CD14-positive monocyte (primary cell): ENCODE measurements around the gene ZNF445. TPM values are rescaled to one million over a fixed set of nuclear protein-coding genes. Genes with fewer than 3 reads are reported as not detected.

Experiments
- DNase-seq, 3 donors: peaks; one replicate each; pipeline ENCODE4 v3.0.0-alpha.2; 2011 to 2022
- H2AFZ ChIP-seq: 2 replicates; pipeline ENCODE4 v1.6.0; 2012; ENCODE audit warnings: mild to moderate bottlenecking, low read depth, low read length, inconsistent platforms; ENCODE audit not compliant: insufficient read depth, poor library complexity, severe bottlenecking
- H3K27ac ChIP-seq, 2 donors: 1 replicate in 1 of 2; 2 replicates in 1 of 2; pipeline ENCODE4 v1.5.1; 2012 to 2013; ENCODE audit warnings: low read length in 2 of 2, control low read depth in 1 of 2, inconsistent platforms in 1 of 2, low read depth in 1 of 2, mild to moderate bottlenecking in 1 of 2
- H3K27me3 ChIP-seq, 2 donors: one replicate each; pipeline versions ENCODE4 v1.6.0 to v1.6.1; 2011 to 2013; ENCODE audit warnings: low read length in 2 of 2; ENCODE audit not compliant: control insufficient read depth in 2 of 2, insufficient read depth in 2 of 2
- H3K36me3 ChIP-seq, 2 donors: replicated peaks in 1 of 2; 1 replicate in 1 of 2; 2 replicates in 1 of 2; pipeline versions ENCODE4 v1.5.1 to v1.6.1; 2012 to 2013; ENCODE audit warnings: low read length in 2 of 2, control low read depth in 1 of 2, inconsistent platforms in 1 of 2, mild to moderate bottlenecking in 1 of 2; ENCODE audit not compliant: insufficient read depth in 2 of 2, control insufficient read depth in 1 of 2
- H3K4me1 ChIP-seq, 2 donors: 1 replicate in 1 of 2; 2 replicates in 1 of 2; pipeline versions ENCODE4 v1.5.1 to v1.6.1; 2012 to 2013; ENCODE audit warnings: low read length in 2 of 2, control low read depth in 1 of 2, inconsistent platforms in 1 of 2, mild to moderate bottlenecking in 1 of 2, moderate library complexity in 1 of 2; ENCODE audit not compliant: insufficient read depth in 2 of 2, control insufficient read depth in 1 of 2
- H3K4me2 ChIP-seq: replicated peaks from 2 replicates; pipeline ENCODE3; 2012; ENCODE audit warnings: low read length, moderate library complexity, mild to moderate bottlenecking; ENCODE audit not compliant: poor library complexity, severe bottlenecking; ENCODE audit errors: extremely low read depth
- H3K4me3 ChIP-seq, 3 experiments: fragments of 200-600 bp in 1 of 3; sonication (generic) in 1 of 3; replicated peaks in 1 of 3; 1 replicate in 2 of 3; 2 replicates in 1 of 3; pipeline ENCODE4 v1.5.1; 2011 to 2013; ENCODE audit warnings: low read length in 3 of 3, mild to moderate bottlenecking in 3 of 3, control low read depth in 2 of 3, low read depth in 2 of 3, inconsistent platforms in 1 of 3, moderate library complexity in 1 of 3
- H3K79me2 ChIP-seq: 2 replicates; pipeline ENCODE4 v1.6.0; 2012; ENCODE audit warnings: mild to moderate bottlenecking, control low read depth, inconsistent platforms, low read length, moderate library complexity; ENCODE audit not compliant: insufficient read depth
- H3K9ac ChIP-seq: 2 replicates; pipeline ENCODE4 v1.6.0; 2017; ENCODE audit warnings: low read length, mild to moderate bottlenecking; ENCODE audit not compliant: insufficient read depth, poor library complexity, severe bottlenecking
- H3K9me3 ChIP-seq, 2 donors: replicated peaks in 1 of 2; 1 replicate in 1 of 2; 2 replicates in 1 of 2; pipeline versions ENCODE4 v1.5.1 to v1.6.1; 2012 to 2013; ENCODE audit warnings: low read length in 2 of 2, control low read depth in 1 of 2; ENCODE audit not compliant: control insufficient read depth in 1 of 2, insufficient read depth in 1 of 2
- H4K20me1 ChIP-seq: 2 replicates; pipeline ENCODE4 v1.6.0; 2012; ENCODE audit warnings: mild to moderate bottlenecking, low read length, control low read depth, moderate library complexity; ENCODE audit not compliant: insufficient read depth
- H3K27ac Mint-ChIP-seq, 7 donors: one replicate each; pipeline ENCODE4 v1.8.0; 2020; ENCODE audit warnings: mild to moderate bottlenecking in 7 of 7, mixed read lengths in 7 of 7, moderate library complexity in 6 of 7, inconsistent platforms in 2 of 7
- H3K27me3 Mint-ChIP-seq, 3 donors: one replicate each; pipeline ENCODE4 v1.8.0; 2021 to 2022; ENCODE audit warnings: low read depth in 3 of 3, mild to moderate bottlenecking in 3 of 3, mixed read lengths in 3 of 3, moderate library complexity in 3 of 3, inconsistent platforms in 1 of 3
- H3K36me3 Mint-ChIP-seq, 2 donors: one replicate each; pipeline ENCODE4 v1.8.0; 2020; ENCODE audit warnings: mixed read lengths in 2 of 2, inconsistent platforms in 1 of 2, mild to moderate bottlenecking in 1 of 2
- H3K4me1 Mint-ChIP-seq: one replicate; pipeline ENCODE4 v1.8.0; 2020; ENCODE audit warnings: mild to moderate bottlenecking, mixed read lengths
- H3K4me3 Mint-ChIP-seq, 2 donors: one replicate each; pipeline ENCODE4 v1.8.0; 2020; ENCODE audit warnings: mild to moderate bottlenecking in 2 of 2, mixed read lengths in 2 of 2, moderate library complexity in 1 of 2
- H3K9me3 Mint-ChIP-seq, 7 donors: one replicate each; pipeline ENCODE4 v1.8.0; 2020 to 2022; ENCODE audit warnings: mixed read lengths in 7 of 7, mild to moderate bottlenecking in 6 of 7, moderate library complexity in 6 of 7, inconsistent platforms in 2 of 7
- CTCF ChIP-seq: fragments of 200-600 bp; IDR thresholded peaks from one replicate; pipeline ENCODE4 v1.8.0; 2022; ENCODE audit warnings: antibody characterized with exemption, mild to moderate bottlenecking
- WGBS: methylation state at CpG from one replicate; pipeline ENCODE4 v1.1.5; 2013; ENCODE audit warnings: missing lambda C conversion rate; ENCODE audit not compliant: insufficient coverage; 5-methylcytosine and 5-hydroxymethylcytosine counted together
- intact Hi-C, 2 donors: fragments of 100-400 bp; cut with micrococcal nuclease; formaldehyde crosslinking; loops; one replicate each; pipeline versions ENCODE4 v1.15.0 to v1.15.1; 2023
- polyA plus RNA-seq, 3 donors: library from polyadenylated mRNA; depleted of rRNA in 1 of 3; unstranded in 2 of 3; stranded (reverse) in 1 of 3; fragments of 300-500 nt in 2 of 3; fragments of >200 nt in 1 of 3; fragmentation: Illumina TruSeq in 2 of 3; gene quantifications; 1 replicate in 2 of 3; 2 replicates in 1 of 3; pipeline ENCODE4 v1.2.3, GENCODE V29; 2012 to 2021

Gene ZNF445
- polyA plus RNA-seq, 3 donors: 0.41 to 2.5 (median 1.1) TPM

- Mint-ChIP-seq H3K4me3 (no peak overlapping the region), H3K27ac (no peak overlapping the region)
- WGBS: 100% methylated on average over 1 of the region's 2 CpGs
These were observed 1.2 kb upstream of the ZNF445 start for GRCh38 chr3:44478606-44479094.

GRCh38 chr3:44478055-44478468, 592 bp upstream of the ZNF445 start:
- TF ChIP-seq CTCF: no peak
- no peaks in the 10 kb centered on the region for H3K27me3 ChIP-seq
- Mint-ChIP-seq H3K4me1 (peaks cover 28% of the 10 kb centered on the region), H3K27me3 (peaks cover 1 to 4% (median 2%) of the 10 kb centered on the region in 3 donors), H3K27ac (peak overlapping the region in 2 of 7 donors; percentile 47 to 66), H3K36me3 (peaks cover 0 to 3% of the 10 kb centered on the region in 2 donors), H3K9me3 (peaks cover 0 to 5% (median 0%) of the 10 kb centered on the region in 7 donors), H3K4me3 (peak overlapping the region; percentile 92 to 97)
- intact Hi-C loops: loop anchor here (5.0 kb wide), 2 partner anchors 34 to 36 kb away; no protein-coding TSS in a partner anchor
- H3K9me3 ChIP-seq: no peaks in the 10 kb centered on the region
- peaks cover 16 to 28% of the 10 kb centered on the region in 2 donors for H3K4me1 ChIP-seq
- H3K27ac ChIP-seq: peak overlapping the region in 1 of 2 donors; percentile 68
- no peak overlapping the region for H3K9ac ChIP-seq
- peak in 1 of 3 donors; percentile 3 for DNase-seq
- peaks cover 7% of the 10 kb centered on the region for H4K20me1 ChIP-seq
- H3K36me3 ChIP-seq: no peaks in the 10 kb centered on the region
- peak overlapping the region; percentile 89 for H3K4me2 ChIP-seq
- 90% methylated on average over 2 of the region's 4 CpGs for WGBS
- peak overlapping the region; percentile 51 to 83 (median 55) for H3K4me3 ChIP-seq
- peaks cover 42% of the 10 kb centered on the region for H3K79me2 ChIP-seq
- peak overlapping the region; percentile 99 for H2AFZ ChIP-seq

More at GRCh38 chr3:44478606-44479094, 1.2 kb upstream of the ZNF445 start:
- peaks cover 0 to 5% (median 0%) of the 10 kb centered on the region in 7 donors for H3K9me3 Mint-ChIP-seq
- Histone ChIP-seq H3K4me1 (peaks cover 16 to 28% of the 10 kb centered on the region in 2 donors), H3K79me2 (peaks cover 37% of the 10 kb centered on the region), H3K27me3 (no peaks in the 10 kb centered on the region), H4K20me1 (peaks cover 6% of the 10 kb centered on the region), H3K4me3 (no peak overlapping the region), H3K9ac (no peak overlapping the region), H3K36me3 (no peaks in the 10 kb centered on the region), H3K27ac (no peak overlapping the region), H3K9me3 (no peaks in the 10 kb centered on the region), H3K4me2 (no peak overlapping the region), H2AFZ (peak overlapping the region; percentile 99)
- H3K36me3 Mint-ChIP-seq: no peaks in the 10 kb centered on the region
- H3K27me3 Mint-ChIP-seq: peaks cover 1 to 4% (median 2%) of the 10 kb centered on the region in 3 donors
- no peak for TF ChIP-seq CTCF
- DNase-seq: no peak
- intact Hi-C loops: loop anchor here (5.0 kb wide), 2 partner anchors 34 to 36 kb away; no protein-coding TSS in a partner anchor
- H3K4me1 Mint-ChIP-seq: peaks cover 26% of the 10 kb centered on the region
